HG03103 (cell line): ENCODE results near the gene ELOVL6.

Experiments
- ATAC-seq: cut with Tn5 transposase; IDR thresholded peaks from one replicate; pipeline ENCODE4 v1.9.1; 2021; ENCODE audit warnings: low read depth; ENCODE audit not compliant: unreplicated experiment

The ELOVL6 gene

GRCh38 chr4:110003401-110004187, 194.8 kb downstream of the ELOVL6 start:
- no peak for ATAC-seq

GRCh38 chr4:110002326-110002725, 196.1 kb downstream of the ELOVL6 start:
- no peak for ATAC-seq

GRCh38 chr4:109999585-109999912, 198.9 kb downstream of the ELOVL6 start:
- no peak for ATAC-seq

- no peak for ATAC-seq
Observed at GRCh38 chr4:109998867-109999584, 199.4 kb downstream of the ELOVL6 start.

- ATAC-seq: no peak
Observed at GRCh38 chr4:109996526-109996925, 201.9 kb downstream of the ELOVL6 start.
